ENCODE data around the gene SCD. TPM values are rescaled to one million over a fixed set of nuclear protein-coding genes. Genes with fewer than 3 reads are reported as not detected.
"Not testable (repeated sequence)": the region's sequence is repeated elsewhere in the genome, so short reads cannot be mapped to it uniquely, and the experiment has no call there.

SCD gene
- total and polyA plus RNA-seq, 2 donors (not counting 1 experiment from before 2014, with no cell fraction given): 0.89 to 5.1 TPM

DNA sequence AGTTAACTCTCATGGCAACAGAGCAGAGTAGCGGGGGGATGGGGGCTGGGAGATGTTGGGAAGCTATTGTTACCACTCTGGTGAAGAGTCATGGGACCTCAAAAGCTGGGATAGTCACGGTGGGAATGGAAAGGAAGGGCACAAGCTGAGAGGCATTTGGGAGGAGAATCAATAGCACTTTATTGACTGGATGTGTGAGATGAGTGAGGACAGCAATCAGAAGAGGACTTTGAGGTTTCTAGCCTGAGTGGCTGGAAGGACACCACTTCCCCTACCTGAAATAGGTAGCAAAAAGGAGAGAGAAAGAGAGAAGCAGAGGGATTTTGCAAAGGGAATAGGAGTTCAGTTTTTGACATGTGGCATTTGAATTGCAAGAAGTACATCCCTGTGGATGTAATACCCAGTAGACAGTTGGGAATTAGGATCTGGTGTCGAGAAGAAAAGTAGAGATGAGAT lies 27.2 kb downstream of the SCD start:
- Histone ChIP-seq H3K36me3 (replicated peaks in 1 of 2; ENCODE audit: control extremely low read depth in 1 of 2, control insufficient read depth in 1 of 2, extremely low read depth in 1 of 2, insufficient read depth in 2 of 2, low read length in 1 of 2) (no peaks in the 10 kb centered on the region), H3K4me3 (ENCODE audit: control extremely low read depth in 1 of 5, extremely low read depth in 1 of 5, insufficient read depth in 1 of 5, low read depth in 2 of 5, low read length in 4 of 5) (peak overlapping the region in 4 of 5 experiments; percentile 57 to 82 (median 75)), H2AFZ (ENCODE audit: insufficient read depth, low read depth, low read length, poor library complexity, severe bottlenecking) (peak overlapping the region; percentile 82), H3K4me2 (replicated peaks; ENCODE audit: low read depth, low read length, poor library complexity, severe bottlenecking) (peak overlapping the region; percentile 72), H3K79me2 (ENCODE audit: control insufficient read depth, insufficient read depth, low read length) (no peaks in the 10 kb centered on the region), H3K27me3 (replicated peaks in 1 of 4; ENCODE audit: control extremely low read depth in 1 of 4, control insufficient read depth in 3 of 4, insufficient read depth in 4 of 4, low read length in 3 of 4) (peaks cover 0 to 2% (median 0%) of the 10 kb centered on the region in 4 experiments), H3K4me1 (ENCODE audit: control insufficient read depth in 2 of 2, insufficient read depth in 2 of 2, low read length in 2 of 2) (peaks cover 32 to 52% of the 10 kb centered on the region in 2 donors), H3K9me3 (ENCODE audit: control extremely low read depth in 1 of 3, control insufficient read depth in 2 of 3, insufficient read depth in 1 of 3, low read length in 2 of 3) (no peaks in the 10 kb centered on the region), H3K9ac (ENCODE audit: low read length) (peak overlapping the region; percentile 64), H3K27ac (ENCODE audit: low read length in 2 of 2) (peak overlapping the region in 1 of 2 donors; percentile 83), H4K20me1 (ENCODE audit: control insufficient read depth, insufficient read depth, low read length, poor library complexity, severe bottlenecking) (no peaks in the 10 kb centered on the region)
- 33% methylated on average over 3 of the region's 3 CpGs for WGBS (ENCODE audit: insufficient coverage)
- no peak for ATAC-seq (ENCODE audit: low read depth)
- intact Hi-C loops (cut with micrococcal nuclease): loop anchor here (5.0 kb wide), 2 partner anchors 37 to 108 kb away; no protein-coding TSS in a partner anchor
- TF ChIP-seq EZH2 (IDR thresholded peaks at IDR 0.05; ENCODE audit: borderline replicate concordance, insufficient read depth, low read depth, low read length, poor library complexity, severe bottlenecking): no peak
- TF ChIP-seq, protein P1, sequence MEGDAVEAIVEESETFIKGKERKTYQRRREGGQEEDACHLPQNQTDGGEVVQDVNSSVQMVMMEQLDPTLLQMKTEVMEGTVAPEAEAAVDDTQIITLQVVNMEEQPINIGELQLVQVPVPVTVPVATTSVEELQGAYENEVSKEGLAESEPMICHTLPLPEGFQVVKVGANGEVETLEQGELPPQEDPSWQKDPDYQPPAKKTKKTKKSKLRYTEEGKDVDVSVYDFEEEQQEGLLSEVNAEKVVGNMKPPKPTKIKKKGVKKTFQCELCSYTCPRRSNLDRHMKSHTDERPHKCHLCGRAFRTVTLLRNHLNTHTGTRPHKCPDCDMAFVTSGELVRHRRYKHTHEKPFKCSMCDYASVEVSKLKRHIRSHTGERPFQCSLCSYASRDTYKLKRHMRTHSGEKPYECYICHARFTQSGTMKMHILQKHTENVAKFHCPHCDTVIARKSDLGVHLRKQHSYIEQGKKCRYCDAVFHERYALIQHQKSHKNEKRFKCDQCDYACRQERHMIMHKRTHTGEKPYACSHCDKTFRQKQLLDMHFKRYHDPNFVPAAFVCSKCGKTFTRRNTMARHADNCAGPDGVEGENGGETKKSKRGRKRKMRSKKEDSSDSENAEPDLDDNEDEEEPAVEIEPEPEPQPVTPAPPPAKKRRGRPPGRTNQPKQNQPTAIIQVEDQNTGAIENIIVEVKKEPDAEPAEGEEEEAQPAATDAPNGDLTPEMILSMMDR (IDR thresholded peaks at IDR 0.05): no peak
- ChIA-PET CTCF (interaction anchor here (1.3 to 2.4 kb wide), 4 partner anchors 36 to 144 kb away, joined by 3 to 13 read pairs (median 8); no protein-coding TSS in a partner anchor), POLR2A (no interaction called here)
- Mint-ChIP-seq H3K9me3 (ENCODE audit: insufficient read depth) (no peaks in the 10 kb centered on the region), H3K4me1 (peaks cover 26% of the 10 kb centered on the region), H3K27ac (no peak overlapping the region), H3K4me3 (no peak overlapping the region), H3K27me3 (no peaks in the 10 kb centered on the region)
- peak; percentile 17 for DNase-seq

DNA sequence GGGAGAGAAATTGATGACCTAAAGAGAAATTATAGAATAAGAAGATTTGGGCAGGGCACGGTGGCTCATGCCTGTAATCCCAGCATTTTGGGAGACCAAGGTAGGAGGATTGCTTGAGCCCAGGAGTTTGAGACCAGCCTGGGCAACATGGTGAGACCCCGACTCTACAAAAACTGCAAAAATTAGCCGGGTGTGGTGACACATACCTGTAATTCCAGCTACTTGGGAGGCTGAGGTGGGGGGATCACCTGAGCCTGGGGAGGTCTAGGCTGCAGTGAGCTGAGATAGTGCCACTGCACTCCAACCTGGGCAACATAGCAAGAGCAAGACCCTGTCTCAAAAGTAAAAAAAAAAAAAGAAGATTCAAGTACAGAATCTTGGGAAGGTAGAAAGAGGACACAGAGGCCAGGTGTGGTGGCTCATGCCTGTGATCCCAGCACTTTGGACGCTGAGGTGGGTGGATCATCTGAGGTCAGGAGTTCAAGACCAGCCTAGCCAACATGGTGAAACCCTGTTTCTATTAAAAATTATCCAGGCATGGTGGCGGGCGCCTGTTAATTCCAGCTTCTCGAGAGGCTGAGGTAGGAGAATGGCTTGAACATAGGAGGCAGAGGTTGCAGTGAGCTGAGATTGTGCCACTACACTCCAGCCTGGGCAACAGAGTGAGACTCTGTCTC lies 27.8 kb downstream of the SCD start:
- H3K9ac ChIP-seq (ENCODE audit: low read length); H3K4me3 Mint-ChIP-seq; H4K20me1 ChIP-seq (ENCODE audit: control insufficient read depth, insufficient read depth, low read length, poor library complexity, severe bottlenecking); H3K79me2 ChIP-seq (ENCODE audit: control insufficient read depth, insufficient read depth, low read length); H3K4me3 ChIP-seq (ENCODE audit: control extremely low read depth in 1 of 5, extremely low read depth in 1 of 5, insufficient read depth in 1 of 5, low read depth in 2 of 5, low read length in 4 of 5); H3K27ac Mint-ChIP-seq; ATAC-seq (ENCODE audit: low read depth); POLR2A ChIA-PET; H3K9me3 Mint-ChIP-seq (ENCODE audit: insufficient read depth); H3K27me3 ChIP-seq (replicated peaks in 1 of 4; ENCODE audit: control extremely low read depth in 1 of 4, control insufficient read depth in 3 of 4, insufficient read depth in 4 of 4, low read length in 3 of 4); H3K27me3 Mint-ChIP-seq; H3K9me3 ChIP-seq (ENCODE audit: control extremely low read depth in 1 of 3, control insufficient read depth in 2 of 3, insufficient read depth in 1 of 3, low read length in 2 of 3); H3K36me3 ChIP-seq (replicated peaks in 1 of 2; ENCODE audit: control extremely low read depth in 1 of 2, control insufficient read depth in 1 of 2, extremely low read depth in 1 of 2, insufficient read depth in 2 of 2, low read length in 1 of 2); H3K27ac ChIP-seq (ENCODE audit: low read length in 2 of 2); DNase-seq; H2AFZ ChIP-seq (ENCODE audit: insufficient read depth, low read depth, low read length, poor library complexity, severe bottlenecking): not testable (repeated sequence)
- intact Hi-C loops (cut with micrococcal nuclease): loop anchor here (5.0 kb wide), 2 partner anchors 38 to 107 kb away; no protein-coding TSS in a partner anchor
- Histone ChIP-seq H3K4me1 (ENCODE audit: control insufficient read depth in 2 of 2, insufficient read depth in 2 of 2, low read length in 2 of 2) (peaks cover 32 to 52% of the 10 kb centered on the region in 2 donors), H3K4me2 (replicated peaks; ENCODE audit: low read depth, low read length, poor library complexity, severe bottlenecking) (peak overlapping the region; percentile 72)
- H3K4me1 Mint-ChIP-seq: peaks cover 26% of the 10 kb centered on the region
- CTCF ChIA-PET: interaction anchor here (1.3 to 2.4 kb wide), 2 partner anchors 57 to 63 kb away, joined by 3 to 8 read pairs; no protein-coding TSS in a partner anchor
- WGBS (ENCODE audit: insufficient coverage): 87% methylated on average over 4 of the region's 7 CpGs

DNA sequence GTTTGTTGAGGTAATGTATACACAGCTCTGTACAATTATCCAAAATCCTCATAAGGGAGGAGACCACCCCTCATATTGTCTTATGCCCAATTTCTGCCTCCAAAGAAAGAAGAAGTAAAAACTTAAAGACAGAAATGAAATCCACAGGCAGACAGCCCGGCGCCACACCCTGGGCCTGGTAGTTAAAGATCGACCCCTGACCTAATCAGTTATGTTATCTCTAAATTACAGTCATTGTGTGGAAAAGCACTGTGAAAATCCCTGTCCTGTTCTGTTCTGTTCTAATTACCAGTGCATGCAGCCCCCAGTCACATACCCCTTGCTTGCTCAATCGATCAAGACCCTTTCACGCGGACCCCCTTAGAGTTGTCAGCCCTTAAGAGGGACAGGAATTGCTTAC lies 29.6 kb downstream of the SCD start:
- intact Hi-C loops (cut with micrococcal nuclease); CTCF ChIA-PET; H3K9me3 Mint-ChIP-seq (ENCODE audit: insufficient read depth); DNase-seq; H3K27me3 ChIP-seq (replicated peaks in 1 of 4; ENCODE audit: control extremely low read depth in 1 of 4, control insufficient read depth in 3 of 4, insufficient read depth in 4 of 4, low read length in 3 of 4); H4K20me1 ChIP-seq (ENCODE audit: control insufficient read depth, insufficient read depth, low read length, poor library complexity, severe bottlenecking); H3K27ac ChIP-seq (ENCODE audit: low read length in 2 of 2); H3K36me3 ChIP-seq (replicated peaks in 1 of 2; ENCODE audit: control extremely low read depth in 1 of 2, control insufficient read depth in 1 of 2, extremely low read depth in 1 of 2, insufficient read depth in 2 of 2, low read length in 1 of 2); H3K4me3 ChIP-seq (ENCODE audit: control extremely low read depth in 1 of 5, extremely low read depth in 1 of 5, insufficient read depth in 1 of 5, low read depth in 2 of 5, low read length in 4 of 5); POLR2A ChIA-PET; H3K9ac ChIP-seq (ENCODE audit: low read length); H3K4me2 ChIP-seq (replicated peaks; ENCODE audit: low read depth, low read length, poor library complexity, severe bottlenecking); H2AFZ ChIP-seq (ENCODE audit: insufficient read depth, low read depth, low read length, poor library complexity, severe bottlenecking); H3K27ac Mint-ChIP-seq; H3K9me3 ChIP-seq (ENCODE audit: control extremely low read depth in 1 of 3, control insufficient read depth in 2 of 3, insufficient read depth in 1 of 3, low read length in 2 of 3); H3K4me3 Mint-ChIP-seq; ATAC-seq (ENCODE audit: low read depth); H3K79me2 ChIP-seq (ENCODE audit: control insufficient read depth, insufficient read depth, low read length): not testable (repeated sequence)
- peaks cover 10% of the 10 kb centered on the region for H3K27me3 Mint-ChIP-seq
- WGBS (ENCODE audit: insufficient coverage): 96% methylated on average over 3 of the region's 6 CpGs
- H3K4me1 ChIP-seq (ENCODE audit: control insufficient read depth in 2 of 2, insufficient read depth in 2 of 2, low read length in 2 of 2): peaks cover 19 to 35% of the 10 kb centered on the region in 2 donors
- peaks cover 14% of the 10 kb centered on the region for H3K4me1 Mint-ChIP-seq

Data from B cell (primary cell).